Smooth muscle cell (in vitro differentiated cells): Measurements from ENCODE around the gene SURF2. TPM values are rescaled to one million over a fixed set of nuclear protein-coding genes. Genes with fewer than 3 reads are reported as not detected.
"Not testable (repeated sequence)": the region's sequence is repeated elsewhere in the genome, so short reads cannot be mapped to it uniquely, and the experiment has no call there.

Source experiments
- DNase-seq: peaks from one replicate; lab custom pipeline; 2025; ENCODE audit not compliant: unreplicated experiment; lab: John Stamatoyannopoulos, UW
- H2AFZ ChIP-seq: fragments of 200-600 bp; sonication (generic); 2 replicates; pipeline ENCODE4 v1.6.0; 2016; ENCODE audit warnings: antibody characterized with exemption, low read depth, mild to moderate bottlenecking
- H3F3A ChIP-seq: fragments of 200-600 bp; sonication (generic); 2 replicates; pipeline ENCODE4 v1.6.0; 2017; ENCODE audit warnings: antibody characterized with exemption, low read depth
- H3K27ac ChIP-seq: fragments of 200-600 bp; sonication (generic); 2 replicates; pipeline ENCODE4 v1.5.1; 2016; ENCODE audit warnings: low read depth, mild to moderate bottlenecking
- H3K27me3 ChIP-seq: fragments of 200-600 bp; sonication (generic); 2 replicates; pipeline ENCODE4 v1.6.1; 2016; ENCODE audit warnings: low read depth, mild to moderate bottlenecking
- H3K36me3 ChIP-seq: fragments of 200-600 bp; sonication (generic); 2 replicates; pipeline ENCODE4 v1.5.1; 2016; ENCODE audit warnings: low read depth
- H3K4me1 ChIP-seq: fragments of 200-600 bp; sonication (generic); 2 replicates; pipeline ENCODE4 v1.5.1; 2016; ENCODE audit warnings: low read depth
- H3K4me2 ChIP-seq: fragments of 200-600 bp; sonication (generic); 2 replicates; pipeline ENCODE4 v1.6.0; 2016; ENCODE audit warnings: mild to moderate bottlenecking
- H3K4me3 ChIP-seq: fragments of 200-600 bp; sonication (generic); 2 replicates; pipeline ENCODE4 v1.5.1; 2016; ENCODE audit warnings: mild to moderate bottlenecking
- H3K79me2 ChIP-seq: fragments of 200-600 bp; sonication (generic); 2 replicates; pipeline ENCODE4 v1.6.0; 2016; ENCODE audit warnings: low read depth, mild to moderate bottlenecking
- H3K9ac ChIP-seq: fragments of 200-600 bp; sonication (generic); 2 replicates; pipeline ENCODE4 v1.6.0; 2016; ENCODE audit warnings: low read depth
- H3K9me3 ChIP-seq: fragments of 200-600 bp; sonication (generic); replicated peaks from 2 replicates; pipeline ENCODE4 v1.5.1; 2016; ENCODE audit warnings: low read depth
- H4K20me1 ChIP-seq: fragments of 200-600 bp; sonication (generic); 2 replicates; pipeline ENCODE4 v1.6.0; 2016; ENCODE audit warnings: low read depth
- CTCF ChIP-seq: fragments of 200-600 bp; sonication (generic); IDR thresholded peaks from 2 replicates; pipeline ENCODE4 v1.5.1; 2017; ENCODE audit warnings: borderline replicate concordance, mild to moderate bottlenecking, antibody characterized with exemption; ENCODE audit not compliant: insufficient read depth, poor library complexity, severe bottlenecking
- WGBS: methylation state at CpG from one replicate; pipeline ENCODE4 v1.1.7; 2016; ENCODE audit warnings: low lambda C conversion rate; 5-methylcytosine and 5-hydroxymethylcytosine counted together
- polyA plus RNA-seq: library from polyadenylated mRNA; unstranded; fragments of >200 nt; fragmentation: Nextera tagmentation; extraction: Ambion mirVana; gene quantifications from 2 replicates; pipeline ENCODE4 v1.2.1, GENCODE V29; 2016
- total RNA-seq: library from RNA; depleted of rRNA; stranded (reverse); fragments of >200 nt; gene quantifications from 2 replicates; pipeline ENCODE4 v1.2.3, GENCODE V29; 2014

Gene SURF2
- total RNA-seq (2.8 and 11.4 TPM in 2 replicates), polyA plus RNA-seq (21.4 and 28.9 TPM in 2 replicates)

GRCh38 chr9:133356391-133357091 is at the start of gene SURF2, which contains the start of gene SURF1:
Gene SURF2, plus strand, starts transcription at chr9:133356550. Its CDS starts 43 bp downstream, at chr9:133356593.
Gene SURF1, minus strand, starts transcription at chr9:133356487. Its CDS starts 34 bp downstream, at chr9:133356453.
- Histone ChIP-seq H4K20me1 (peaks cover 64% of the 10 kb centered on the region), H3K27me3 (no peaks in the 10 kb centered on the region), H3K36me3 (no peaks in the 10 kb centered on the region), H3K79me2 (peaks cover 23% of the 10 kb centered on the region), H3K4me1 (peaks cover 12% of the 10 kb centered on the region), H3K4me2 (peak within 1 kb of the TSS; percentile 96), H3F3A (peaks cover 45% of the 10 kb centered on the region), H3K4me3 (peak within 1 kb of the TSS; percentile 73), H2AFZ (no peak within 1 kb of the TSS), H3K9ac (peak within 1 kb of the TSS; percentile 77), H3K9me3 (no peaks in the 10 kb centered on the region), H3K27ac (peak within 1 kb of the TSS; percentile 51)
- whole genome bisulfite sequencing: 2% methylated on average over 44 of the region's 78 CpGs
- TF ChIP-seq CTCF: no peak
- peak; percentile 44 for DNase-seq

GRCh38 chr9:133307301-133307700 is 49.0 kb upstream of the SURF2 start:
- Histone ChIP-seq H2AFZ (no peak overlapping the region), H3K79me2 (no peaks in the 10 kb centered on the region), H3K9ac (no peak overlapping the region), H3K4me1 (no peaks in the 10 kb centered on the region), H3F3A (no peaks in the 10 kb centered on the region), H4K20me1 (no peaks in the 10 kb centered on the region), H3K4me3 (no peak overlapping the region), H3K27me3 (no peaks in the 10 kb centered on the region), H3K9me3 (no peaks in the 10 kb centered on the region), H3K27ac (no peak overlapping the region), H3K4me2 (no peak overlapping the region), H3K36me3 (no peaks in the 10 kb centered on the region)
- 86% methylated on average over 16 of the region's 16 CpGs for WGBS
- TF ChIP-seq CTCF: no peak
- no peak for DNase-seq

- Histone ChIP-seq H3K4me3 (no peak overlapping the region), H4K20me1 (no peaks in the 10 kb centered on the region), H3K27ac (no peak overlapping the region), H3K79me2 (no peaks in the 10 kb centered on the region), H3K9me3 (no peaks in the 10 kb centered on the region), H3K27me3 (no peaks in the 10 kb centered on the region), H3F3A (no peaks in the 10 kb centered on the region), H2AFZ (no peak overlapping the region), H3K9ac (no peak overlapping the region), H3K36me3 (no peaks in the 10 kb centered on the region), H3K4me1 (no peaks in the 10 kb centered on the region), H3K4me2 (no peak overlapping the region)
- no peak for TF ChIP-seq CTCF
- DNase-seq: no peak
- WGBS: 87% methylated on average over 6 of the region's 6 CpGs
Observed at GRCh38 chr9:133309608-133310007, 46.7 kb upstream of the SURF2 start.

GRCh38 chr9:133315997-133316396 is 40.4 kb upstream of the SURF2 start:
- 67% methylated on average over 2 of the region's 2 CpGs for WGBS
- H3K27ac ChIP-seq: no peak overlapping the region
- H3K36me3 ChIP-seq: no peaks in the 10 kb centered on the region
- H3K27me3 ChIP-seq: no peaks in the 10 kb centered on the region
- H3K4me3 ChIP-seq: no peak overlapping the region
- H3K4me1 ChIP-seq: no peaks in the 10 kb centered on the region
- TF ChIP-seq CTCF: no peak
- no peak overlapping the region for H3K4me2 ChIP-seq
- H3F3A ChIP-seq: no peaks in the 10 kb centered on the region
- no peak for DNase-seq
- H3K9ac ChIP-seq: no peak overlapping the region
- no peaks in the 10 kb centered on the region for H3K79me2 ChIP-seq
- no peaks in the 10 kb centered on the region for H3K9me3 ChIP-seq
- H2AFZ ChIP-seq: no peak overlapping the region
- H4K20me1 ChIP-seq: no peaks in the 10 kb centered on the region

GRCh38 chr9:133317551-133317950 is 38.8 kb upstream of the SURF2 start:
- H3K9me3 ChIP-seq, H3F3A ChIP-seq, H3K4me3 ChIP-seq, DNase-seq, H3K27me3 ChIP-seq, H3K79me2 ChIP-seq, H3K4me1 ChIP-seq, H2AFZ ChIP-seq, H3K27ac ChIP-seq, H4K20me1 ChIP-seq, H3K4me2 ChIP-seq, H3K36me3 ChIP-seq, H3K9ac ChIP-seq: not testable (repeated sequence)
- 85% methylated on average over 13 of the region's 13 CpGs for WGBS
